H4 (cell line): ENCODE measurements around the gene PRR23C. TPM values are rescaled to one million over a fixed set of nuclear protein-coding genes. Genes with fewer than 3 reads are reported as not detected.
"Not testable (repeated sequence)": the region's sequence is repeated elsewhere in the genome, so short reads cannot be mapped to it uniquely, and the experiment has no call there.

Source experiments
- DNase-seq: peaks from one replicate; pipeline ENCODE4 v3.0.0-alpha.2; 2015; ENCODE audit warnings: low spot score
- total RNA-seq: library from RNA; depleted of rRNA; stranded (reverse); fragments of >200 nt; shearing (Covaris generic); gene quantifications from 2 replicates; pipeline ENCODE4 v1.2.3, GENCODE V29; 2014; rRNA removed

The PRR23C gene
- total RNA-seq = not detected in 2 replicates

GRCh38 chr3:139044366-139045210 lies at the start of gene PRR23C:
Gene PRR23C (minus strand): TSS chr3:139044892. CDS start chr3:139044620, 272 bp downstream.
- DNase-seq = no peak

- DNase-seq = no peak
Observed at GRCh38 chr3:139093840-139094239, 49.1 kb upstream of the PRR23C start.

GRCh38 chr3:139088462-139089324 lies 44.0 kb upstream of the PRR23C start:
- DNase-seq = no peak

- no peak for DNase-seq
Observed at GRCh38 chr3:139087621-139088020, 42.9 kb upstream of the PRR23C start.

- no peak for DNase-seq
Observed at GRCh38 chr3:139084176-139084575, 39.5 kb upstream of the PRR23C start.

- no peak for DNase-seq
Observed at GRCh38 chr3:139074565-139075115, 29.9 kb upstream of the PRR23C start.

GRCh38 chr3:139062918-139063317 lies 18.2 kb upstream of the PRR23C start:
- DNase-seq = no peak

- no peak for DNase-seq
Observed at GRCh38 chr3:139052802-139053600, 8.3 kb upstream of the PRR23C start.

GRCh38 chr3:139043554-139044365 lies 932 bp downstream of the PRR23C start:
- no peak for DNase-seq

GRCh38 chr3:139037478-139037877 lies 7.2 kb downstream of the PRR23C start:
- no peak for DNase-seq

- DNase-seq = no peak
Observed at GRCh38 chr3:139032326-139033002, 12.2 kb downstream of the PRR23C start.

- not testable (repeated sequence) for DNase-seq
Observed at GRCh38 chr3:139030576-139030975, 14.1 kb downstream of the PRR23C start.

GRCh38 chr3:139024968-139025367 lies 19.7 kb downstream of the PRR23C start:
- DNase-seq = no peak

GRCh38 chr3:139020868-139021234 lies 23.8 kb downstream of the PRR23C start, which contains the start of gene PRR23B:
Gene PRR23B (minus strand): TSS chr3:139020926. CDS start chr3:139020661, 265 bp downstream.
- DNase-seq = no peak

- no peak for DNase-seq
Observed at GRCh38 chr3:139020036-139020867, 24.4 kb downstream of the PRR23C start.

GRCh38 chr3:139016430-139017048 lies 28.2 kb downstream of the PRR23C start:
- DNase-seq = peak; percentile 26

- no peak for DNase-seq
Observed at GRCh38 chr3:139006051-139006716, 38.5 kb downstream of the PRR23C start, which contains the start of gene PRR23A. Gene PRR23A (minus strand): TSS chr3:139006268. CDS start chr3:139006268, 0 bp downstream.
